Stomach (tissue), 9 donors: ENCODE data around the gene FBXL7. TPM values are rescaled to one million over a fixed set of nuclear protein-coding genes. Genes with fewer than 3 reads are reported as not detected.

Experiments
- DNase-seq, 2 donors: peaks; one replicate each; pipeline versions ENCODE4 v3.0.0 to v3.0.0-alpha.2; 2013 to 2019
- H3K27ac ChIP-seq, 5 donors: fragments of 200-600 bp in 4 of 5; sonication (generic) in 4 of 5; one replicate each; pipeline ENCODE4 v1.5.1; 2013 to 2019; ENCODE audit warnings: mild to moderate bottlenecking in 1 of 5, moderate library complexity in 1 of 5
- H3K27me3 ChIP-seq, 3 donors: fragments of 200-600 bp; sonication (generic); one replicate each; pipeline ENCODE4 v1.5.1; 2017 to 2019; ENCODE audit warnings: mixed run types in 1 of 3
- H3K36me3 ChIP-seq, 4 donors: fragments of 200-600 bp; sonication (generic); 1 replicate in 3 of 4; 2 replicates in 1 of 4; pipeline ENCODE4 v1.5.1; 2016 to 2019
- H3K4me1 ChIP-seq, 4 donors: fragments of 200-600 bp; sonication (generic); one replicate each; pipeline ENCODE4 v1.5.1; 2016 to 2019
- H3K4me3 ChIP-seq, 4 donors: fragments of 200-600 bp; sonication (generic) in 3 of 4; one replicate each; pipeline ENCODE4 v1.5.1; 2016 to 2019; ENCODE audit warnings: mild to moderate bottlenecking in 1 of 4
- H3K9me3 ChIP-seq, 4 donors: fragments of 200-600 bp; sonication (generic); one replicate each; pipeline ENCODE4 v1.5.1; 2016 to 2019
- CTCF ChIP-seq, 7 experiments: fragments of 450-650 bp in 4 of 7; fragments of 200-600 bp in 3 of 7; sonication (generic) in 3 of 7; IDR thresholded peaks; one replicate each; pipeline ENCODE4 v1.5.1; 2016 to 2019; ENCODE audit warnings: antibody characterized with exemption in 7 of 7, control low read depth in 2 of 7, mild to moderate bottlenecking in 1 of 7
- EP300 ChIP-seq: sonication (generic); formaldehyde crosslinking; IDR thresholded peaks from one replicate; pipeline ENCODE4 v1.6.1; 2017; ENCODE audit warnings: antibody characterized with exemption
- POLR2A ChIP-seq, 4 donors: fragments of 450-650 bp; IDR thresholded peaks; one replicate each; pipeline ENCODE4 v1.6.1; 2016; ENCODE audit warnings: antibody characterized with exemption in 4 of 4, control low read depth in 2 of 4, mild to moderate bottlenecking in 1 of 4, moderate library complexity in 1 of 4
- POLR2AphosphoS5 ChIP-seq, 3 donors: sonication (generic); formaldehyde crosslinking; IDR thresholded peaks; one replicate each; pipeline ENCODE4 v1.6.1; 2016; ENCODE audit warnings: antibody characterized with exemption in 3 of 3
- WGBS, 5 donors: extraction: QIAGEN DNeasy Blood & Tissue Kit in 3 of 5; methylation state at CpG; one replicate each; pipeline versions ENCODE4 v1.1.5 to v1.1.7; 2013 to 2018; 5-methylcytosine and 5-hydroxymethylcytosine counted together
- intact Hi-C: fragments of 100-400 bp; cut with DNase I; formaldehyde crosslinking; loops from one replicate; pipeline ENCODE4 v1.15.1; 2023; ENCODE audit warnings: low total_unique reads
- polyA plus RNA-seq, 3 donors: library from polyadenylated mRNA; stranded (reverse); fragments of 200-250 nt; gene quantifications; one replicate each; pipeline ENCODE4 v1.2.3, GENCODE V29; 2013
- total RNA-seq, 5 donors: library from RNA; depleted of rRNA; stranded (reverse); fragments of >200 nt; gene quantifications; one replicate each; pipeline versions ENCODE4 v1.1.0 to v1.2.3, GENCODE V29; 2014 to 2016
- donor health status: healthy with polysubstance abuse.
- donor health status: Bipolar disorder and iron deficiency.
- donor health status: healthy.

The FBXL7 gene
- total and polyA plus RNA-seq, 8 donors = 3.6 to 17.1 (median 6.8) TPM

- Histone ChIP-seq H3K4me3 (no peak overlapping the region), H3K27ac (no peak overlapping the region), H3K36me3 (no peaks in the 10 kb centered on the region), H3K4me1 (no peaks in the 10 kb centered on the region), H3K9me3 (peaks cover 0 to 20% (median 8%) of the 10 kb centered on the region in 4 donors), H3K27me3 (no peaks in the 10 kb centered on the region)
- no peak for DNase-seq
- intact Hi-C loops = no loop called here
- 73 to 89% (median 80%) methylated on average over 4 of the region's 4 CpGs for WGBS, 5 donors
- TF ChIP-seq CTCF (IDR thresholded peaks at IDR 0.05) (no peak), POLR2AphosphoS5 (IDR thresholded peaks at IDR 0.05) (no peak), POLR2A (IDR thresholded peaks at IDR 0.05) (no peak), EP300 (no peak)
These were observed 231.7 kb downstream of the FBXL7 start for GRCh38 chr5:15731699-15732098.

- Histone ChIP-seq H3K27ac (no peak overlapping the region), H3K27me3 (no peaks in the 10 kb centered on the region), H3K4me1 (peaks cover 0 to 12% (median 3%) of the 10 kb centered on the region in 4 donors), H3K4me3 (no peak overlapping the region), H3K9me3 (no peaks in the 10 kb centered on the region), H3K36me3 (no peaks in the 10 kb centered on the region)
- intact Hi-C loops = no loop called here
- no peak for DNase-seq
- TF ChIP-seq POLR2AphosphoS5 (IDR thresholded peaks at IDR 0.05) (no peak), CTCF (IDR thresholded peaks at IDR 0.05) (no peak)
- 80 to 94% (median 81%) methylated on average over 7 of the region's 7 CpGs for WGBS, 5 donors
These were observed 234.1 kb downstream of the FBXL7 start for GRCh38 chr5:15734058-15734457.

GRCh38 chr5:15737036-15737821 lies 237.2 kb downstream of the FBXL7 start:
- 65 to 81% (median 74%) methylated on average over 8 of the region's 8 CpGs for WGBS, 5 donors

More at GRCh38 chr5:15737036-15737821, 237.2 kb downstream of the FBXL7 start:
- H3K4me3 ChIP-seq = no peak overlapping the region
- peaks cover 0 to 19% (median 3%) of the 10 kb centered on the region in 4 donors for H3K4me1 ChIP-seq
- TF ChIP-seq EP300 (no peak), POLR2A (IDR thresholded peaks at IDR 0.05) (no peak), CTCF (IDR thresholded peaks at IDR 0.05) (no peak), POLR2AphosphoS5 (IDR thresholded peaks at IDR 0.05) (no peak)
- H3K27me3 ChIP-seq = no peaks in the 10 kb centered on the region
- intact Hi-C loops = no loop called here
- no peak overlapping the region for H3K27ac ChIP-seq
- no peak for DNase-seq
- no peaks in the 10 kb centered on the region for H3K36me3 ChIP-seq
- no peaks in the 10 kb centered on the region for H3K9me3 ChIP-seq
